Omental fat pad (tissue), 4 donors: ENCODE measurements around the gene RNF215. TPM values are rescaled to one million over a fixed set of nuclear protein-coding genes. Genes with fewer than 3 reads are reported as not detected.

Experiments
- ATAC-seq: fragments of 150-250 bp; one replicate; pipeline ENCODE4 v1.9.1; 2016; ENCODE audit warnings: mild to moderate bottlenecking, moderate library complexity; ENCODE audit not compliant: low FRiP score
- DNase-seq: peaks from one replicate; pipeline ENCODE4 v3.0.0-alpha.2; 2019; ENCODE audit warnings: low spot score
- total RNA-seq, 4 donors: library from RNA; depleted of rRNA; stranded (reverse); fragments of >200 nt; gene quantifications; one replicate each; pipeline ENCODE4 v1.1.0, GENCODE V29; 2016
- TF ChIP-seq, protein P1 (sequence below), 3 donors: fragments of 450-650 bp; IDR thresholded peaks; one replicate each; pipeline ENCODE4 v1.5.1; 2016 to 2017; ENCODE audit warnings: antibody characterized with exemption in 3 of 3, mild to moderate bottlenecking in 3 of 3, moderate library complexity in 2 of 3

The RNF215 gene
- total RNA-seq, 4 donors from 2014 or later, result 6.7 to 16.9 (median 11.8) TPM

DNA sequence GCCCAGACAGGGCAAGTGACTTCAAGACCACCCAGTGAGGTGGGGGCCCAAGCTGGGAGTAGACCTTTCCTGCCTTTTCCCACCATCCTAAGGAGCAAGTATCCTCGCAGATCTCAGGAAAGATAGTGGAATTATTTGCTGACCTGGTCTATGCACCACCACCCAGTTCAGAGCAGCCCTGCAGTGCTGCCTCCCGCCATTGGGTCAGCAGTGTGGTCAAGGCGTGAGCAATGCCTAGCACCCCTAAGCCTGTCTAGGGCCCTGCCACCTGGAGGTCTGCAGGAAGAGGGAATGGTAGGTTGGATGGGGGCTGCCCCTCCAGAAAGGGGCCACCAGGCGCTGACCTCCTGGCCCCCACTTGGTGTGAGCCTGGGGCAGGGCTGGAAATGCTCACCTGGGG lies 44.9 kb upstream of the RNF215 start:
- ATAC-seq (no peak), DNase-seq (no peak)
- TF ChIP-seq, protein P1, sequence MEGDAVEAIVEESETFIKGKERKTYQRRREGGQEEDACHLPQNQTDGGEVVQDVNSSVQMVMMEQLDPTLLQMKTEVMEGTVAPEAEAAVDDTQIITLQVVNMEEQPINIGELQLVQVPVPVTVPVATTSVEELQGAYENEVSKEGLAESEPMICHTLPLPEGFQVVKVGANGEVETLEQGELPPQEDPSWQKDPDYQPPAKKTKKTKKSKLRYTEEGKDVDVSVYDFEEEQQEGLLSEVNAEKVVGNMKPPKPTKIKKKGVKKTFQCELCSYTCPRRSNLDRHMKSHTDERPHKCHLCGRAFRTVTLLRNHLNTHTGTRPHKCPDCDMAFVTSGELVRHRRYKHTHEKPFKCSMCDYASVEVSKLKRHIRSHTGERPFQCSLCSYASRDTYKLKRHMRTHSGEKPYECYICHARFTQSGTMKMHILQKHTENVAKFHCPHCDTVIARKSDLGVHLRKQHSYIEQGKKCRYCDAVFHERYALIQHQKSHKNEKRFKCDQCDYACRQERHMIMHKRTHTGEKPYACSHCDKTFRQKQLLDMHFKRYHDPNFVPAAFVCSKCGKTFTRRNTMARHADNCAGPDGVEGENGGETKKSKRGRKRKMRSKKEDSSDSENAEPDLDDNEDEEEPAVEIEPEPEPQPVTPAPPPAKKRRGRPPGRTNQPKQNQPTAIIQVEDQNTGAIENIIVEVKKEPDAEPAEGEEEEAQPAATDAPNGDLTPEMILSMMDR (IDR thresholded peaks at IDR 0.05), result no peak

DNA sequence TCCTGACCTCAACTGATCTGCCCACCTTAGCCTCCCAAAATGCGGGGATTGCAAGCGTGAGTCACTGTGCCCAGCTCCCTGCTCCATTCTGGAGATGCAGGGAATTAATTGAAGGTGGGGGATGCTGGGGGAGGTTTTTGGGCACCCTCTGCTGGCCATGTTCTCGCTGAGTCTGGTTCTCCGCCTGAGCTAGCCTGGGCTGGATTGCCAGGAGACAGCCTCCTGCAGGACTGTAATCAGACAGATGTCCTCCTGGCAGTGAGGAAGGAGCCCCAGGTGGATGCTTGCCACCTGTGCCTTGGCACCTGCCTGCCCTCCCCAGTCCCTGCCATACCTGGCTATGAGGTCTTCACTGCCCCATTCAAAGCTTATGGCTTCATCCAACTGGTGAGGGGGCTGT lies 43.7 kb upstream of the RNF215 start:
- no peak for DNase-seq
- TF ChIP-seq, protein P1 (IDR thresholded peaks at IDR 0.05), result no peak
- ATAC-seq, result no peak

DNA sequence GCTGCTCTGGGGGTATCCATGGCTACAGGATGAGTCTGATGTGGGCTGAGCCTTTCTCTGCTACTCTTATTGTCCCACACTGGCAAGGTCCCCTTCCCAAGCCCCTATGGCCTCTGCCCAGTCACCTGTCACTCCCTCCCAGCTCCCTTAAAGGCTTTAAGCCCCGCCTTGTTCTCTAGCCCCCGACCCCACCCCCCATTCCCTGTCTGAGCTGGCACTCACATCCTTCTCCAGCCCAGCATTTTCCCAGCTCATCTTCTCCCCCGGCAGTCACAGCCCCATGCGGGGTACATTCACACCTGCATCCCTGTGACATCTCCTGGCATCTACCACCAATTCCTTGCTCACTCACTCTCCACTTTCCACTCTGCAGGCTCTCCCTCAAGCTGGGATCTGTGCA lies 42.7 kb upstream of the RNF215 start:
- DNase-seq, result no peak
- TF ChIP-seq, protein P1 (IDR thresholded peaks at IDR 0.05), result no peak
- ATAC-seq, result no peak

DNA sequence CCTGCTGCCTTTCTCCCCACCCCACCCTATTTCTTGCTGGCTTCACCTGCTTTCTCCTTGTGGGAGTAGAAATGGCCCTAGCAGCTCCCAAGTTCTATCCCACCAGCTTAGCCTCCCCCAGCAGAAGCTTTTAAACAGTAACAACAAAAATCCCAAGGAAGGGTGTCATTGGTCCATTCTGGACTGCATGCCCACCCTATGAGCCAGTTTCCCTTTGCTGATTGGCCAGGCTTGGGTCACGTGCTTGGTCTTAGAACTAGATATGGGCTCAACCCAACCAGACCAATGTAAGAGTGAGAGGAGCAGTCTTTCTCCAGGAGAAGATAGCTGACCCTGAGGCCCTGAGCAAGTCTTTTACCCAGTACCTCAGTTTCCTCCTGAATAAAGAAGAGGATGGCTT lies 40.7 kb upstream of the RNF215 start:
- ATAC-seq, result no peak

DNA sequence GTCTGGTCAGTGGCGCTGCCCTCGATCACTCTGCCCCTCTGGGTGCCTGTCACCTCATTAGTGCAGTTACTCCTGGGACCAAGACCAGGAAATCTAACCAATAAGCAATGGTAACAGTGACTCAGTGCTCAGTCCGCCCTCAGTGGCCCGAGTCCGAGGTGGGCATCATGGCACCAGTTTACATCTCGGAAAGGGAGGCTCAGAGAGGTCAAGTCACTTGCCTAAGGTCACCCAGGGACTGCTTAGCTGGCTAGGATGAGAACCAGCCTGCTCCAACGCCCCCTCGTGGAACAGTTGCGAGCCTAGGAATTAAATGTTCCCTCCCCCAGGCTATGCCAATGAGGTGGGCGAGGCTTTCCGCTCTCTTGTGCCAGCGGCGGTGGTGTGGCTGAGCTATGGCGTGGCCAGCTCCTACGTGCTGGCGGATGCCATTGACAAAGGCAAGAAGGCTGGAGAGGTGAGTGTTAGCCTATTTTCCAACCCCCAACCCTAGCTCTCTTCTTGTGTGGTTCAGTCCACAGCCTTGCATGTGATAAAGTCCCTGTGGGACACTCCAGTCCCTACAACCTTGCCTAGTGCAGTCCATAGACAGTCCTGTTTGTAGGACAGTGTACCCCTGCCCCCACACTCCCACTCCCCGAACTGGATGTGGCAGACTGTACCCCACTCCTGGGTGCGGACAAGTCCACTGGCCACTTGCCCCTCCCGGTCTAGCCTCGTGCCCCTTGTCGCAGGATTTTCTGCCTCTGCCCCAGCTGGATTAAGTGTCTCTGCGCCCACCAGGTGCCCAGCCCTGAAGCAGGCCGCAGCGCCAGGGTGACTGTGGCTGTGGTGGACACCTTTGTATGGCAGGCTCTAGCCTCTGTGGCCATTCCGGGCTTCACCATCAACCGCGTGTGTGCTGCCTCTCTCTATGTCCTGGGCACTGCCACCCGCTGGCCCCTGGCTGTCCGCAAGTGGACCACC lies 39.5 kb upstream of the RNF215 start:
- DNase-seq, result peak; percentile 74
- ATAC-seq, result peak; percentile 46
- TF ChIP-seq, protein P1 (IDR thresholded peaks at IDR 0.05), result peak in 1 of 3 donors; percentile 21

More for the DNA sequence above, 40.7 kb upstream of the RNF215 start:
- no peak for DNase-seq
- TF ChIP-seq, protein P1 (IDR thresholded peaks at IDR 0.05), result no peak

DNA sequence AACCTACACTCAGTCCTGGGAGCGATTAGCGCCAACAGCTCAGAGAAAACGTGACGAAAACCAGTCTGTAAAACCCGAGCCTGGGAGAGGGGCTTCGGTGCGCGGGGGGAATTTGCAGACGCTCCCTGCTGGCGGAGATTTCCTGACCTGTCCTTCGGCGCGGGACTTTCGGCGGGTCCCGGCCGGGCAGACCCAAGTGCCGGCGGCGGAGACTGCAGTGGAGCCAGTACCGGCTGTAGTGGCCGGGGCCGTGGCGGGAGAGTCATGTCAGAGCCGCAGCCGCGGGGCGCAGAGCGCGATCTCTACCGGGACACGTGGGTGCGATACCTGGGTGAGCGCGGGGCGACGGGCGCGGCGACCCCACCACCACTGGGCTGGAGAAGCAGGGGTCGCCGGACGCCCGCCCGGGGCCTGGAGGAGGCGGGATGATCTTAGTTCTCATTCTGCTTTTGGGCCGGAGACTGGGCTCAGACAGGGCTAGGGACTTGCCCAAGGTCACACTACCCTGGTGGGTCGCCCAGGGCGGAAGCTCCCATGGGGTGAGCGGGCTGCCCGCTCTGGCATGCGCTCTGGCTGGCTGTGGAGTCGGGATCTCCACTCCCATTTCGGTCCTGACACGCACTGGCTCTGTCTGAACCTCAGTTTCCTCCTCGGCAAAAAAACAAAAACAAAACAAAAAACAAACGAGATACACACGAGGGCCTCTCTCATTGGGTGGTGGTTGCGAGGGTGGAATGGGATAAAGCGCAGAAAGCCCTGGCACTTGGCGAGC lies 38.6 kb upstream of the RNF215 start, which contains the start of gene MTFP1:
MTFP1 (plus strand) TSS at position 153 of the 772 bp plus-strand sequence; CDS start at position 265, 112 bp downstream.
- DNase-seq, result no peak
- TF ChIP-seq, protein P1 (IDR thresholded peaks at IDR 0.05), result no peak
- ATAC-seq, result no peak
